IPS DF 6.9 (cell line): Measurements from ENCODE around the gene TMEM233.

ENCODE experiments used
- DNase-seq: peaks from one replicate; pipeline ENCODE4 v3.0.0-alpha.2; 2013; ENCODE audit warnings: low read depth, low spot score
- H3K27ac ChIP-seq: one replicate; pipeline ENCODE4 v1.5.1; 2013; ENCODE audit warnings: low read length, control low read depth
- H3K27me3 ChIP-seq: 2 replicates; pipeline ENCODE4 v1.6.1; 2013; ENCODE audit warnings: mild to moderate bottlenecking, low read length; ENCODE audit not compliant: control insufficient read depth, insufficient read depth
- H3K36me3 ChIP-seq: 2 replicates; pipeline ENCODE4 v1.6.1; 2013; ENCODE audit warnings: low read length; ENCODE audit not compliant: control insufficient read depth, insufficient read depth
- H3K4me1 ChIP-seq: 2 replicates; pipeline ENCODE4 v1.6.1; 2013; ENCODE audit warnings: low read length; ENCODE audit not compliant: control insufficient read depth, insufficient read depth
- H3K4me3 ChIP-seq: 2 replicates; pipeline ENCODE4 v1.5.1; 2013; ENCODE audit warnings: mild to moderate bottlenecking, low read length
- H3K9me3 ChIP-seq: 2 replicates; pipeline ENCODE4 v1.6.1; 2013; ENCODE audit warnings: low read length, inconsistent platforms; ENCODE audit not compliant: control insufficient read depth, insufficient read depth
- WGBS: extraction: QIAGEN DNeasy Blood & Tissue Kit; methylation state at CpG from one replicate; pipeline ENCODE4 v1.1.7; 2013; ENCODE audit warnings: mixed read lengths, missing lambda C conversion rate; ENCODE audit not compliant: insufficient read length, insufficient coverage; 5-methylcytosine and 5-hydroxymethylcytosine counted together

TMEM233 gene

DNA sequence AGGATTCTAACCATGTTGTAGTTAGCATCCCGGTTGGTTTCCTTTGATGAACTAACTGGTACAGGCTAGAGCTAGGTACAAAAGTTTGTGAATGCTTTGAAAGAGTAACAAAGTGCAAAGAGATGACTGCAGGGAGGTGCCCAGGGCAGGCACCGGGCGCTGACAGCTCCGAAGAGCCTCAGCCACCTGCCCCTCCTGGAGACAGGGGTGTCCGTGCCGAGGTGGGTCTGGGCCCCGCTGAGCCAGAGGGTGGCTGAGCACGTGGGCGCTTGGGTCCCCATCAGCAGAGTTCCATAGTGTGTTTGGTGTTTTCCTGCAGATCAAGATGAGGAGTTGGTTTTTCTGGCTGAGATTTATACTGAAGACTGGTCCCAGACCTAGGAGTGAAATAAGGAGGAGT is 94.3 kb downstream of the TMEM233 start:
- peaks cover 8% of the 10 kb centered on the region for H3K36me3 ChIP-seq

DNA sequence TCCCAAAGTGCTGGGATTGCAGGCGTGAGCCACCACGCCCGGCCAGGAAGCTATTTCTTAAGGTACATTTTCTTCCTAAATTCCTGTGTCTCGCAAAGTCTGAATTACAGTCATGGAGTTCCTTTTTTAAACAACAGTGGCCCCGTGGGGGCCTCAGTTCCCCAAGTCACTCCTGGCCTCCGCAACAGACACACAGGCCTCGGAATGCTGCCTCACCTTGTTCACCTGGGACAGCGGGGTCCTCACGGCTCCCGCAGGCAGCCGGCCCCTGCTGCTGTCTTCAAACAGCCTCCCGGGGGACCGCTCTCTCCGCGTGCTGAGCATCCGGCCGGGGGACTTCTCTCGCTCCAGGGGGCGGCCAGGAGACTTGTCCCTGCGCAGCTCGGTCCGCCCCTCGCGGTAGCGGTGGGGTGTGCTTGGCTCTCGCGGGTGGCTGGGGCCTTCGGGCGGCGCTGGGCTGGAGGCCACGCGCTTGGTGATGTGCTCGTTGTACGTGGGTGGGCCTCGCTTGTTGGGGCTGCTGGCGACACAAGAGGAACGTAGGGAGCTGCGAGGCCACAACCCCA is 96.4 kb downstream of the TMEM233 start:
- WGBS, result no CpG with 5 or more reads among the region's 38 CpGs
- no peaks in the 10 kb centered on the region for H3K27me3 ChIP-seq

More for the DNA sequence above, 94.3 kb downstream of the TMEM233 start:
- Histone ChIP-seq H3K27me3 (no peaks in the 10 kb centered on the region), H3K4me3 (no peak overlapping the region), H3K27ac (no peak overlapping the region), H3K4me1 (no peaks in the 10 kb centered on the region), H3K9me3 (no peaks in the 10 kb centered on the region)
- DNase-seq, result no peak
- WGBS, result no CpG with 5 or more reads among the region's 9 CpGs

DNA sequence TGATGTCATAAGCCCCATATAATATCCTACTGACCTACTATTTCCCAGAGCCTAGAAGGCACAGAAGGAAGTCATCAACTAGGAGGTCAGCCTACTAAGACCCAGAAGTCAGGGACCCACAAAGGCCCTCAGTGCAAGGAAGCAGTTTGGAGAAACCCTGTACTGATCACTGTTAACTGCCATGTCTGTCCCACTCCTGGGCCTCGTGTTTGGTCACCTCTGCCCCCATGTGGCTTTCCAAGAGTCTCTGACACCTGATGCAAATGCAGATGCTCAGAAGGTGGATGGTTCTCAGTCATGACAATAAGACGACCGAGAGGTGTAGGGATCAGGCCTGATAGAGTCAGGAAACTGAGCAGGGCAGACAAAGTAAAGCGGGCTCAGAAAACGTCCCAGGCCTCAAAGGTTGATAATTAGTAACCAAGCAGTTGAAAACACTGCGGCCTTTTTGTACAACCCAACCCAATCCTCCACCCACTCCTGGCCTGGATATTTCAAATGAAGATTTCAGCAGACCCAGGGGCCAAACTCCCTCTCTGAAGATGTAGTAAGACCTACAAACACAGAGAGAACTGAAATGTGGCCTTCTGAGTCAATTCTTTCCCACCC is 97.7 kb downstream of the TMEM233 start:
- H3K4me3 ChIP-seq, result no peak overlapping the region
- DNase-seq, result no peak
- no peak overlapping the region for H3K27ac ChIP-seq
- WGBS, result no CpG with 5 or more reads among the region's 6 CpGs
- no peaks in the 10 kb centered on the region for H3K4me1 ChIP-seq
- no peaks in the 10 kb centered on the region for H3K9me3 ChIP-seq
- H3K36me3 ChIP-seq, result peaks cover 8% of the 10 kb centered on the region
- H3K27me3 ChIP-seq, result no peaks in the 10 kb centered on the region

More for the DNA sequence above, 96.4 kb downstream of the TMEM233 start:
- no peak overlapping the region for H3K4me3 ChIP-seq
- H3K9me3 ChIP-seq, result no peaks in the 10 kb centered on the region
- DNase-seq, result no peak
- no peaks in the 10 kb centered on the region for H3K4me1 ChIP-seq
- H3K27ac ChIP-seq, result no peak overlapping the region
- peaks cover 8% of the 10 kb centered on the region for H3K36me3 ChIP-seq

DNA sequence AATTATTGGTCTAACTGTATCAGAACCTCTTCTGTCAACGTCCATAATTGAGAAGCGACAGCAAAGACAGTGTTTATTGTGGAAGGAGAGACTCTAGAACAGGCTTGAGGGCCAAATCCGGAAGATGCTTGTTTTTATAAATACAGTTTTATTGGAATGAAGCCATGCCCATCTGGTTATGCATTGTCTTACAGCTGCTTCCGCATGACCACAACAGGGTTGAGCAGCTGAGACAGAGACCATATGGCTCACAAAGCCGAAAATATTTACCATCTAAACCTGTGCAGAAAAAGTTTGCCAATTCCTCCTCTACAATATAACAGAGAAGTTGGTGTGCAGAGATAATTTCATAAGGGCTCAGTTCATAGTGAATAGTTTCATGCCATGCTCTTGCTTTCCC is 98.8 kb downstream of the TMEM233 start:
- H3K36me3 ChIP-seq, result peaks cover 8% of the 10 kb centered on the region
- no peaks in the 10 kb centered on the region for H3K9me3 ChIP-seq
- no peak overlapping the region for H3K27ac ChIP-seq
- no peaks in the 10 kb centered on the region for H3K4me1 ChIP-seq
- no peaks in the 10 kb centered on the region for H3K27me3 ChIP-seq
- DNase-seq, result no peak
- WGBS, result no CpG with 5 or more reads among the region's 5 CpGs
- H3K4me3 ChIP-seq, result no peak overlapping the region
